Skin of body (tissue), 2 donors: ENCODE data around the gene RNF144A. TPM values are rescaled to one million over a fixed set of nuclear protein-coding genes. Genes with fewer than 3 reads are reported as not detected.
A peak's percentile ranks its signal among the peaks of the same experiment; 100 is the strongest.

Experiments used
- DNase-seq: peaks from one replicate; lab custom pipeline; 2025; lab: John Stamatoyannopoulos, UW
- total RNA-seq: library from RNA; depleted of rRNA; stranded (reverse); fragments of >200 nt; gene quantifications from one replicate; pipeline ENCODE4 v1.2.3, GENCODE V29; 2014

The RNF144A gene
- total RNA-seq, 1 donor from 2014 or later, result 15.3 TPM

- DNase-seq, result no peak
These were observed 86.7 kb downstream of the RNF144A start for GRCh38 chr2:7003895-7004294.

- no peak for DNase-seq
These were observed 87.4 kb downstream of the RNF144A start for GRCh38 chr2:7004636-7005035.

GRCh38 chr2:7007488-7007845 lies 90.3 kb downstream of the RNF144A start:
- DNase-seq, result no peak

GRCh38 chr2:7007846-7008741 lies 90.9 kb downstream of the RNF144A start:
- peak; percentile 14 for DNase-seq

- DNase-seq, result no peak
These were observed 92.1 kb downstream of the RNF144A start for GRCh38 chr2:7009207-7009911.

GRCh38 chr2:7010391-7011054 lies 93.3 kb downstream of the RNF144A start:
- peak; percentile 72 for DNase-seq

- DNase-seq, result no peak
These were observed 94.3 kb downstream of the RNF144A start for GRCh38 chr2:7011356-7012083.

GRCh38 chr2:7012141-7012764 lies 95.0 kb downstream of the RNF144A start:
- no peak for DNase-seq

- DNase-seq, result no peak
These were observed 96.4 kb downstream of the RNF144A start for GRCh38 chr2:7013471-7014160.

- no peak for DNase-seq
These were observed 97.0 kb downstream of the RNF144A start for GRCh38 chr2:7014174-7014640.

- peak; percentile 27 for DNase-seq
These were observed 98.1 kb downstream of the RNF144A start for GRCh38 chr2:7015007-7015950.

GRCh38 chr2:7016148-7016547 lies 98.9 kb downstream of the RNF144A start:
- peak; percentile 56 for DNase-seq

GRCh38 chr2:7016601-7017211 lies 99.5 kb downstream of the RNF144A start:
- peak; percentile 29 for DNase-seq

- no peak for DNase-seq
These were observed 100.6 kb downstream of the RNF144A start for GRCh38 chr2:7017671-7018281.

- DNase-seq, result no peak
These were observed 101.1 kb downstream of the RNF144A start for GRCh38 chr2:7018282-7018701.

GRCh38 chr2:7018767-7019166 lies 101.6 kb downstream of the RNF144A start:
- DNase-seq, result no peak

GRCh38 chr2:7019191-7019590 lies 102.0 kb downstream of the RNF144A start:
- no peak for DNase-seq

- DNase-seq, result no peak
These were observed 102.8 kb downstream of the RNF144A start for GRCh38 chr2:7020059-7020458.
